Heart left ventricle (tissue), 16 donors: ENCODE results near the gene CDK5RAP3. TPM values are rescaled to one million over a fixed set of nuclear protein-coding genes. Genes with fewer than 3 reads are reported as not detected.

ENCODE experiments used
- ATAC-seq, 4 donors: fragments of 200-7000 bp; cut with Tn5 transposase; one replicate each; pipeline ENCODE4 v1.9.1; 2020 to 2022; ENCODE audit warnings: moderate library complexity in 4 of 4, mild to moderate bottlenecking in 3 of 4, moderate number of reproducible peaks in 1 of 4
- DNase-seq, 5 donors: peaks; one replicate each; pipeline ENCODE4 v3.0.0-alpha.2; 2020
- H3K27ac ChIP-seq, 12 donors: fragments of 200-600 bp; sonication (generic) in 4 of 12; one replicate each; pipeline versions ENCODE4 v1.5.0 to v1.8.0; 2016 to 2022; ENCODE audit warnings: mild to moderate bottlenecking in 2 of 12
- H3K27me3 ChIP-seq, 9 donors: fragments of 200-600 bp; sonication (generic) in 2 of 9; one replicate each; pipeline versions ENCODE4 v1.5.1 to v1.8.0; 2016 to 2022; ENCODE audit warnings: mild to moderate bottlenecking in 3 of 9
- H3K36me3 ChIP-seq, 9 donors: fragments of 200-600 bp; sonication (generic) in 2 of 9; one replicate each; pipeline versions ENCODE4 v1.5.0 to v1.8.0; 2018 to 2022; ENCODE audit warnings: mild to moderate bottlenecking in 2 of 9
- H3K4me1 ChIP-seq, 12 donors: fragments of 200-600 bp; sonication (generic) in 4 of 12; one replicate each; pipeline versions ENCODE4 v1.5.0 to v1.8.0; 2016 to 2022; ENCODE audit warnings: mild to moderate bottlenecking in 3 of 12
- H3K4me3 ChIP-seq, 12 donors: fragments of 200-600 bp; sonication (generic) in 4 of 12; one replicate each; pipeline versions ENCODE4 v1.5.0 to v1.8.0; 2017 to 2022; ENCODE audit warnings: mild to moderate bottlenecking in 9 of 12, moderate library complexity in 4 of 12
- H3K9me3 ChIP-seq, 12 donors: fragments of 200-600 bp; sonication (generic) in 4 of 12; one replicate each; pipeline versions ENCODE4 v1.5.0 to v1.8.0; 2016 to 2022; ENCODE audit warnings: mild to moderate bottlenecking in 1 of 12
- CTCF ChIP-seq, 12 donors: fragments of 200-600 bp; sonication (generic) in 4 of 12; IDR thresholded peaks; one replicate each; pipeline versions ENCODE4 v1.5.0 to v1.8.0; 2018 to 2022; ENCODE audit warnings: antibody characterized with exemption in 12 of 12, mild to moderate bottlenecking in 5 of 12
- POLR2A ChIP-seq, 2 donors: fragments of 450-650 bp; IDR thresholded peaks; one replicate each; pipeline ENCODE4 v1.6.1; 2017; ENCODE audit warnings: antibody characterized with exemption in 2 of 2, mild to moderate bottlenecking in 2 of 2, moderate library complexity in 2 of 2
- WGBS, 4 donors: extraction: QIAGEN DNeasy Blood & Tissue Kit in 2 of 4; methylation state at CpG; one replicate each; pipeline versions ENCODE4 v1.1.5 to v1.1.7; 2013 to 2018; 5-methylcytosine and 5-hydroxymethylcytosine counted together
- intact Hi-C, 10 donors: fragments of 100-400 bp; cut with DNase I; formaldehyde crosslinking; loops; one replicate each; pipeline versions ENCODE4 v1.11.1 to v1.14.2; 2022
- polyA plus RNA-seq, 2 donors: library from polyadenylated mRNA; stranded (reverse); fragments of 200-250 nt; gene quantifications; one replicate each; pipeline ENCODE4 v1.2.3, GENCODE V29; 2013
- total RNA-seq, 9 donors: library from RNA; depleted of rRNA in 2 of 9; stranded (reverse); fragments of >200 nt in 2 of 9; fragmentation: NEBNext Ultra II Directional in 3 of 9; extraction: Animal tissue kit (Norgen Biotek cat#: 25700) in 3 of 9; gene quantifications; one replicate each; pipeline versions ENCODE4 v1.1.0 to v1.2.4, GENCODE V29; 2016 to 2023
- donor health status: ischemic (EF 13 %, LVEDD 7.1; RV severe dilation, severe dysfunction).
- donor health status: healthy with polysubstance abuse.
- donor health status: DM: no; HTN: yes; CAD: no.
- donor health status: DM: no; HTN: no; CAD: no.
- donor health status: ischemic (EF 25% LVEDD 6.9; RV normal size, moderate dysfunction).
- donor health status: ischemic (EF 25% LVEDD 5.7; RV mildly dilated, moderate dysfunction).
- donor health status: healthy.
- donor health status: DM: yes; HTN: yes; CAD: no.
- donor health status: ischemic (EF 35%, LVEDD 5.7; RV mildly dilated, moderate dysfunction).
- donor health status: nonischemic (EF 11% LVEDD 7.7; RV severe dilation, severe dysfunction).
- donor health status: DM: yes; HTN: yes; CAD: no.
- donor health status: PGD.
- donor health status: ischemic (EF 29% LVEDD 5.4; RV normal size, mild dysfunction).
- donor health status: nonischemic (EF 23%, LVEDD 6.1; RV moderate dilation, normal function).

Gene CDK5RAP3
- total and polyA plus RNA-seq, 11 donors: 41.2 to 80.9 (median 53.8) TPM

DNA sequence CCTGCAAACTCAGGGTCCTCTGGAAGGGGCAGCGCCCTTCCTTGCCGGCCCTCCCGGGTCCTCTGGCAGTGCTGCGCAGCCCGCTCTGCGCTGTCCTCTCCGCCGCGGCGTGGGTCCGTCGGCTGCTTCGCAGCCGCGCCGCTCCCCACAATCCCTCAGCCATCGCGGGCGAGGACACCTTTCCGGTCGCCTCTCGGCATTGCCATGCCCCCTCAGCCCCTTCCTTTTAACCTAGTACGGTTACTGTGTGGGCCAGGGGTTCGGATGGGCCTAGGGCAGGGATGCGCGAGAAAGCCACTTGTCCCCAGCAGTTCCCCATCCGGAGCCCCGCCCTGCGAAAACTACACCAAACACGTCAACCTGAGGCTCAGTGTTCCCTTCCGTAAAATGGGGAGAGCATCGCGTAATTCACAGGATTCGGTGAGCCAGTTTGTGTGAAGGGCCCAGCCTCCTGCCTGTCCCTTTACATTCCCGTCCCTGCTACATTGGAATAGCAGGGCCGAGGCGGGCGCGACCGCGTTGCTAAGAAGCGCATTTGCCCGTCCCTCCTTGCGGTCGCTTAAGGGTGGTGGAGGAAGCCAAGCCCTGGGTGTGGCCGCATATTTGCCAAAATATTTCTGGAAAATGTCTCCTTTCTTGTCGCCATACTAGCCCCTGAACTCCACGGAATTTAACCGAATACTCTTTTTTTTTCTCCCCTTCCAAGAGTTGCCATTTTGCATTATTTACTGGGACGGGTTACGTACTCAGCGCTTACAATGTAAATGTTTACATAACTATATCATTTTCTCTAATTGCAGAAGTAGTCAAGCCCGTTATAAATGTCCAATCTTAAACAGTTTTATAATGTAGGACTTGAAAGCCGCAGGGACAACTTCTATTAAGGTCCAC is 53.5 kb downstream of the CDK5RAP3 start:
- ATAC-seq: peak in 2 of 4 donors; percentile 0 to 6
- peak; percentile 40 to 71 (median 59) for DNase-seq

DNA sequence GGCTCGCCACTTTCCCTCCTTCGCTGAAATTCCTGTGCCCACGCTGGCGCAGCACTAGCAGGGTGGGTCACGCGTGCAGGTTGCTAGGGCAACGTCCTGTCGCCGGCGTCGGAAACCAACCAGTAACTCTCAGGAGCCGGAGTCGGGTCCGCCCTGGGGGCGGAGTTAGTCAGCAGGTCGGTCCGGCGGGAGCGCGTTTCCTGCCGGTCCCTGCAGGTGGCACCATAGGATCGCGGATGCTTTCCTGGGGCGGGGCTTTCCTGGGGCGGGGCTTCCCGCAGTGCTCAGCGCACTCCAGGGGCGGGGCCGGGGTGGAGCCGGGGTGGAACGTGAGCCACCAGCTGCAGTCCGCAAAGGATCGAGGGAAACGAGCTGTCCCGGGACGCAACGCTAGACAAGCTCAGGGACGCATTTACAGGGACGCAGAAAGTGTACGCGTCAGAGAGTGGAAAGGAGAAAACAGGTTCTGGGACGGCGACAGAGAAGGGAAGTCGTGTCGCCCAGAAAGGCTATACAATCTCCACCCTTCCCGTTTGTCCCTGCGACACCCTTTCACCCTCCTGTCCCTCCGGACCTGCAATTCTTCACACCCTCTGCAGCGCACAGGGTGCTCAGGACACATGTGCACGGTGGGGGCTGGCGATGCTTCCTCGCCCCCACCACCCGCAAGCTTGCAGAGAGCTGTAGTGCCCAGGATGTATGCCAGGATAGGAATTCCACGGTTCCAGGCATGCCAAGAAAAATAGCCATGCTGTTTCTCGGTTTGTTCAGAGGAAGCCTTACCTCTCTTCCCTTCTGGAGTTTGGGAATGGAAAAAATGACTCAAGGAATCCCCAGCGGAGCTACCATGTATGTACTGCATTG is 54.4 kb downstream of the CDK5RAP3 start:
- no peaks in the 10 kb centered on the region for H3K9me3 ChIP-seq
- H3K4me1 ChIP-seq: peaks cover 6 to 43% (median 38%) of the 10 kb centered on the region in 12 donors
- peak; percentile 97 to 99 (median 97) for DNase-seq
- WGBS, 4 donors: 0 to 1% (median 1%) methylated on average over 48 to 56 of the region's 56 CpGs
- peak in 1 of 2 donors; percentile 40 for TF ChIP-seq POLR2A (IDR thresholded peaks at IDR 0.05)
- TF ChIP-seq CTCF (IDR thresholded peaks at IDR 0.05): peak; percentile 63 to 99 (median 76)
- intact Hi-C loops: loop anchor here in 9 of 10 donors (1.0 to 10.0 kb wide), 6 partner anchors 23 to 592 kb away; partner anchors contain the start of genes HOXB8 (in 5 of the 9), HOXB7 (in 3 of the 9), CBX1 (in 1 of the 9) and NFE2L1 (in 1 of the 9)
- H3K36me3 ChIP-seq: no peaks in the 10 kb centered on the region
- peak overlapping the region; percentile 22 to 69 (median 53) for H3K4me3 ChIP-seq
- ATAC-seq: peak; percentile 88 to 92 (median 89)
- H3K27me3 ChIP-seq: peaks cover 0 to 27% (median 0%) of the 10 kb centered on the region in 9 donors
- peak overlapping the region; percentile 7 to 90 (median 80) for H3K27ac ChIP-seq

More for the DNA sequence above, 53.5 kb downstream of the CDK5RAP3 start:
- Histone ChIP-seq H3K4me1 (peaks cover 6 to 42% (median 38%) of the 10 kb centered on the region in 12 donors), H3K9me3 (no peaks in the 10 kb centered on the region), H3K36me3 (no peaks in the 10 kb centered on the region), H3K27me3 (peaks cover 0 to 27% (median 0%) of the 10 kb centered on the region in 9 donors), H3K4me3 (peak overlapping the region; percentile 11 to 69 (median 53)), H3K27ac (peak overlapping the region; percentile 5 to 90 (median 82))
- TF ChIP-seq CTCF (IDR thresholded peaks at IDR 0.05) (no peak), POLR2A (IDR thresholded peaks at IDR 0.05) (no peak)
- intact Hi-C loops: loop anchor here in 9 of 10 donors (1.0 to 10.0 kb wide), 7 partner anchors 24 to 593 kb away; partner anchors contain the start of genes HOXB8 (in 5 of the 9), HOXB7 (in 3 of the 9), CBX1 (in 1 of the 9) and NFE2L1 (in 1 of the 9)
- WGBS, 4 donors: 1 to 3% (median 1%) methylated on average over 27 to 54 of the region's 54 CpGs

- no peak for ATAC-seq
- Histone ChIP-seq H3K36me3 (no peaks in the 10 kb centered on the region), H3K27ac (peak overlapping the region in 11 of 12 donors; percentile 67 to 90 (median 76)), H3K9me3 (no peaks in the 10 kb centered on the region), H3K4me3 (peak overlapping the region in 10 of 12 donors; percentile 33 to 69 (median 54)), H3K4me1 (peaks cover 6 to 50% (median 42%) of the 10 kb centered on the region in 12 donors), H3K27me3 (peaks cover 0 to 25% (median 0%) of the 10 kb centered on the region in 9 donors)
- DNase-seq: no peak
- WGBS, 4 donors: 26 to 38% (median 31%) methylated on average over 8 of the region's 8 CpGs
- TF ChIP-seq CTCF (IDR thresholded peaks at IDR 0.05) (no peak), POLR2A (IDR thresholded peaks at IDR 0.05) (no peak)
- intact Hi-C loops: loop anchor here (1.0 to 10.0 kb wide), 9 partner anchors 22 to 591 kb away; partner anchors contain the start of genes HOXB8 (in 5 of the 10), HOXB7 (in 3 of the 10), NFE2L1 (in 3 of the 10) and CBX1 (in 2 of the 10)
Measured at GRCh38 chr17:48025904-48026501, 55.1 kb downstream of the CDK5RAP3 start.
